ENCODE data around the gene PIGBOS1. TPM values are rescaled to one million over a fixed set of nuclear protein-coding genes. Genes with fewer than 3 reads are reported as not detected.
A peak's percentile ranks its signal among the peaks of the same experiment; 100 is the strongest.
"Not testable (repeated sequence)": the region's sequence is repeated elsewhere in the genome, so short reads cannot be mapped to it uniquely, and the experiment has no call there.

PIGBOS1 gene
- total and polyA plus RNA-seq, 2 donors, result 16.0 to 22.9 TPM

DNA sequence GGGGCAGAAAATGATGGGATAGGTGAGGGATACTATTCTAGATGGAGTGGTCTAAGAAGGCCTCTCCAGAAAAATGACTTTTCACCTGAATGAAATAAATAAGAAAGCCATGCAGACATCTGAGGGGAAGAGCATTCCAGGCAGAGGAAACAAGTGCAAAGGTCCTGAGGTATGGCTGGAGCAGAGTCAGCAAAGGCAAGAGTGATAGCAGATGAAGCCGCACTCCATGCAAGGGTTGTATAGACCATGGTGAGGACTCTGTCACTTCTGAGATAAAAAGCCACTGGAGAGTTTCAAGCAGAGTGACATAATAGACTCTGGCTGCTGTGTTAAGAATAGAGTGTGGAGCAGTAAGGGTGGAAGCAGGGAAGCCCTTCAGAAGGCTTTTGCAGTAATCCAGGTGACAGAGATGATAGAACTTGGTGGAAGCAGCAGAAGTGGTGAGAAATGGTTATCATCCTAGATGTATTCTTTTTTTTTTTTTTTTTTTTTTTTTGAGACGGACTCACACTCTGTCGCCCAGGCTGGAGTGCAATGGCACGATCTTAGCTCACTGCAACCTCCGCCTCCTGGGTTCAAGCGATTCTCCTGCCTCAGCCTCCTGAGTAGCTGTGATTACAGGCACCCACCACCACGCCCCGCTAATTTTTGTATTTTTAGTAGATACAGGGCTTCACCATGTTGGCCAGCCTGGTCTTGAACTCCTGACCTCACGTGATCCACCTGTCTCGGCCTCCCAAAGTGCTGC is 32.3 kb downstream of the PIGBOS1 start:
- H3K36me3 ChIP-seq (ENCODE audit: insufficient read depth); H3K4me1 ChIP-seq (ENCODE audit: insufficient read depth); DNase-seq (ENCODE audit: extremely low spot score); H3K27ac ChIP-seq (ENCODE audit: low read depth); H3K4me3 ChIP-seq (ENCODE audit: low read depth, low read length): not testable (repeated sequence)
- 95% methylated on average over 10 of the region's 10 CpGs for WGBS

DNA sequence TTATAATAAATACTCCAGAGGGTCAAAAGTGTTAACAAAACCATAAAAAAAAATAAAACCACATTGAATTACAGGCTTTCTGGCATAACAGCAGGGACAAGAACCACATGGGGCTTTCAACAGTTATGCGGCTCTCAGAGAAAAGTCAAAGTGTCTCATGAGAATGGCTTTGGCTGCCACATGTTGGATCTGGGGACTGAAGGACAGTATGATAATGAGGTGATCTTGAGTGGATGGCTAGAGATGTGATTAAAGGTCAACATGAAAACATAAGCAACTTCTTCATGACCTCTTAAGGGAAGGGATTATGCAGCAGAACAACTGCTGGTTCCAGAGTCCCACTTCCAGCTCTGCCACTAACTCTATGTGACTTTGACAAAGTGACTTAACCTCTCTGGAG is 34.5 kb downstream of the PIGBOS1 start:
- no peak overlapping the region for H3K27ac ChIP-seq (ENCODE audit: low read depth)
- H3K36me3 ChIP-seq (ENCODE audit: insufficient read depth), result no peaks in the 10 kb centered on the region
- H3K4me3 ChIP-seq (ENCODE audit: low read depth, low read length), result no peak overlapping the region
- 85% methylated on average over 1 of the region's 1 CpG for WGBS
- no peaks in the 10 kb centered on the region for H3K4me1 ChIP-seq (ENCODE audit: insufficient read depth)
- DNase-seq (ENCODE audit: extremely low spot score), result no peak

GRCh38 chr15:55283379-55284147 is 35.4 kb downstream of the PIGBOS1 start:
- Histone ChIP-seq H3K4me3 (ENCODE audit: low read depth, low read length) (no peak overlapping the region), H3K27ac (ENCODE audit: low read depth) (peak overlapping the region; percentile 29), H3K36me3 (ENCODE audit: insufficient read depth) (no peaks in the 10 kb centered on the region), H3K4me1 (ENCODE audit: insufficient read depth) (no peaks in the 10 kb centered on the region)
- WGBS, result 83% methylated on average over 6 of the region's 6 CpGs
- DNase-seq (ENCODE audit: extremely low spot score), result no peak

GRCh38 chr15:55282284-55282833 is 36.6 kb downstream of the PIGBOS1 start:
- H3K36me3 ChIP-seq (ENCODE audit: insufficient read depth), result no peaks in the 10 kb centered on the region
- H3K4me1 ChIP-seq (ENCODE audit: insufficient read depth), result no peaks in the 10 kb centered on the region
- H3K4me3 ChIP-seq (ENCODE audit: low read depth, low read length), result no peak overlapping the region
- WGBS, result 58% methylated on average over 5 of the region's 5 CpGs
- no peak overlapping the region for H3K27ac ChIP-seq (ENCODE audit: low read depth)
- no peak for DNase-seq (ENCODE audit: extremely low spot score)

GRCh38 chr15:55281517-55282228 is 37.2 kb downstream of the PIGBOS1 start:
- DNase-seq (ENCODE audit: extremely low spot score), result no peak
- Histone ChIP-seq H3K36me3 (ENCODE audit: insufficient read depth) (no peaks in the 10 kb centered on the region), H3K4me3 (ENCODE audit: low read depth, low read length) (no peak overlapping the region), H3K4me1 (ENCODE audit: insufficient read depth) (no peaks in the 10 kb centered on the region), H3K27ac (ENCODE audit: low read depth) (no peak overlapping the region)

GRCh38 chr15:55280589-55280988 is 38.3 kb downstream of the PIGBOS1 start:
- not testable (repeated sequence) for H3K36me3 ChIP-seq (ENCODE audit: insufficient read depth); H3K4me3 ChIP-seq (ENCODE audit: low read depth, low read length); H3K4me1 ChIP-seq (ENCODE audit: insufficient read depth); DNase-seq (ENCODE audit: extremely low spot score); H3K27ac ChIP-seq (ENCODE audit: low read depth)
- 94% methylated on average over 2 of the region's 2 CpGs for WGBS

DNA sequence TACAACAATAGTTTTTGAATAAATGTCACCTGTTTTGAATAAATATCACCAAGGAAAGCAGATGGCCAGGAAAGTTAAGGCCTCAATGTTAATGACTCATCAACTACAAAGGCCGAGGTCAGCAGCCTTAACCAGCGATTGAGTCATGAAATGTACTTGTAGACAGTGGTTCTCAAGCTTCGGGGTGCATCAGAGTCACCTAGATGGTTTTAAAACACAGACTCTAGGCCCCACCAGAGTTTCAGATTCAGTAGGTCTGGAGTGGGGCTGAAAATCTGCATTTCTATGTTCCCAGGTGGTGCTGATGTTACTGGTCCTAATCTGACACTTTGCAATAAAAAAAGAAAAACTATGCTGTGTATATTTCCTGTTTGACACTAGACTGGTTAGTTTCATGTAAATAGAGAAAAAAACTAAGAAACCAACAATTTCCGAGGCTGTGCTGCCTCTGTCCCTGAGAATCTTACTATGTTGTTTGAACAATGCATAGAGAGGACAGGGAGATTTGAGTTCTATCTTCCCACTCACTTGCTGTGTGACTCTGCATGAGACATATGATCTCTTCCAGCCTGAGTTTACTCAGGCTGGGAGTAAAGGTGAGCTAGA is 39.1 kb downstream of the PIGBOS1 start:
- WGBS, result 64% methylated on average over 4 of the region's 4 CpGs
- no peak for DNase-seq (ENCODE audit: extremely low spot score)
- Histone ChIP-seq H3K4me3 (ENCODE audit: low read depth, low read length) (no peak overlapping the region), H3K27ac (ENCODE audit: low read depth) (no peak overlapping the region), H3K36me3 (ENCODE audit: insufficient read depth) (no peaks in the 10 kb centered on the region), H3K4me1 (ENCODE audit: insufficient read depth) (no peaks in the 10 kb centered on the region)

GRCh38 chr15:55279100-55279745 is 39.7 kb downstream of the PIGBOS1 start:
- H3K36me3 ChIP-seq (ENCODE audit: insufficient read depth), result no peaks in the 10 kb centered on the region
- no peak overlapping the region for H3K4me3 ChIP-seq (ENCODE audit: low read depth, low read length)
- no peaks in the 10 kb centered on the region for H3K4me1 ChIP-seq (ENCODE audit: insufficient read depth)
- DNase-seq (ENCODE audit: extremely low spot score), result no peak
- 93% methylated on average over 2 of the region's 2 CpGs for WGBS
- H3K27ac ChIP-seq (ENCODE audit: low read depth), result no peak overlapping the region

- no peak overlapping the region for H3K4me3 ChIP-seq (ENCODE audit: low read depth, low read length)
- no peak overlapping the region for H3K27ac ChIP-seq (ENCODE audit: low read depth)
- no peaks in the 10 kb centered on the region for H3K4me1 ChIP-seq (ENCODE audit: insufficient read depth)
- DNase-seq (ENCODE audit: extremely low spot score), result no peak
- 85% methylated on average over 2 of the region's 2 CpGs for WGBS
- H3K36me3 ChIP-seq (ENCODE audit: insufficient read depth), result no peaks in the 10 kb centered on the region
Observed at GRCh38 chr15:55277715-55278114, 41.2 kb downstream of the PIGBOS1 start.

- H3K4me1 ChIP-seq (ENCODE audit: insufficient read depth), result no peaks in the 10 kb centered on the region
- no peaks in the 10 kb centered on the region for H3K36me3 ChIP-seq (ENCODE audit: insufficient read depth)
- DNase-seq (ENCODE audit: extremely low spot score), result no peak
- no peak overlapping the region for H3K27ac ChIP-seq (ENCODE audit: low read depth)
- 42% methylated on average over 7 of the region's 7 CpGs for WGBS
- H3K4me3 ChIP-seq (ENCODE audit: low read depth, low read length), result no peak overlapping the region
Observed at GRCh38 chr15:55277116-55277564, 41.8 kb downstream of the PIGBOS1 start.

DNA sequence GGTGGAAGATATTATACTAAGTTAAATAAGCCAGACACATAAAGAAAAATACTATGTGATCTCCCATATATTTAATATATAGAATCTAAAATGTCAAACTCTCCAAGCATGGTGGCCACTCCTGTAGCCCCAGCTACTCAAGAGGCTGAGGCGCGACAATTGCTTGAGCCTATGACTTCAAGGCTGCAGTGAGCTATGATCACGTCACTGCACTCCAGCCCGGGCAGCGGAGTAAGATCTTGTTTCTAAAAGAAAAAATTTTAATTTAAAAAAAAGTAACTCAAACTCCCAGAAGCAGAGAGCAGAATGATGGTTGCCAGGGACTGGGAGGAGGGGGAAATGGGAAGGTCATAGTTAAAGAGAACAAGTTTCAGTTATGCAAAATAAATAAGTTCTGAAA is 42.6 kb downstream of the PIGBOS1 start:
- H3K27ac ChIP-seq (ENCODE audit: low read depth), result no peak overlapping the region
- H3K4me3 ChIP-seq (ENCODE audit: low read depth, low read length), result no peak overlapping the region
- WGBS, result 94% methylated on average over 5 of the region's 5 CpGs
- no peaks in the 10 kb centered on the region for H3K4me1 ChIP-seq (ENCODE audit: insufficient read depth)
- DNase-seq (ENCODE audit: extremely low spot score), result no peak
- H3K36me3 ChIP-seq (ENCODE audit: insufficient read depth), result no peaks in the 10 kb centered on the region

DNA sequence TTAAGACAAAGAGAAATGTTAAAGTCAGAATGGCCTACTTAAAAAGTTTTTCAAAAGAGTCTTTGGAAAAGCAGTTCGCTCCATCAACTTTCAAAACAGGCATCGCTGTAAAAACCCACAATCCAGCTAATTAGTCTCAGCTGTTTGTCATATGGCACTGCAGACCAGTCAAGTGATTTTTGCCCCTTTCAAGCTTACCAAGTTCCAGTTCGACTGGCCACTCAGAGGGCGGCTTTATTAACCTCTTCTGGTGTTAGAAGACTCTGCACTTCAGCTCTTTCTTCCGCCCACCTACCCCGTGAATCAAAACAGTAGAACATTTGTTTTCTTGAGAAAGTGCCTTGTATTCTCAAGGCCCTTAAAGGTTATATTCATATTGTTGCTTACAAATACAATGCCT is 48.6 kb downstream of the PIGBOS1 start:
- WGBS, result 83% methylated on average over 6 of the region's 6 CpGs
- H3K27ac ChIP-seq (ENCODE audit: low read depth), result no peak overlapping the region
- no peak overlapping the region for H3K4me3 ChIP-seq (ENCODE audit: low read depth, low read length)
- no peak for DNase-seq (ENCODE audit: extremely low spot score)
- H3K36me3 ChIP-seq (ENCODE audit: insufficient read depth), result peaks cover 4% of the 10 kb centered on the region
- no peaks in the 10 kb centered on the region for H3K4me1 ChIP-seq (ENCODE audit: insufficient read depth)

DNA sequence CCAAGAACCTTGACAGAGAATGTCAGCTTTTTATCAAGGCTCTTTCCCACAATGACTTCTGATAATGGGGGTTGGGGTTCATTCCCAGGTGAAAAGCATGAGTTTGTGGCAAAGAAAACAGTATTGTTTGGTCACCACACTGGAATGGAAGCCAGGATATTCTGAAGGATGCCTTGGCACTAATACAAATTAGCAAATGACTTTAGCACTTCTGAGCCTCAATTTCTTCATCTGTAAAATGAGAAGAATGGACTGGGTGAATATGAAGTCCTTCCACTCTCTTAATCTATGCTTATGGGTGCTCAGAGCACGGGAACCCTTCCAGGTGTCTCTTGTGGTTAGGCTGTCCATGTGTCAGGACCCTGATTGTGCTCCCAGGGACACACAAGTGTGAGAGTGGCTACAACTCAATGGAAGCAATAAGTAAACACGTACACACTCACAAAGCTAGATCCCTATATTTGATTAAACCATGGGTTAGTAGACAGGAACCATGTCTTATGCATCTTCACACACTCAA is 50.7 kb downstream of the PIGBOS1 start:
- H3K36me3 ChIP-seq (ENCODE audit: insufficient read depth), result peaks cover 5% of the 10 kb centered on the region
- DNase-seq (ENCODE audit: extremely low spot score), result no peak
- H3K4me1 ChIP-seq (ENCODE audit: insufficient read depth), result no peaks in the 10 kb centered on the region
- H3K27ac ChIP-seq (ENCODE audit: low read depth), result no peak overlapping the region
- WGBS, result 94% methylated on average over 2 of the region's 2 CpGs
- no peak overlapping the region for H3K4me3 ChIP-seq (ENCODE audit: low read depth, low read length)

Measured in urinary bladder (tissue), 4 donors.